K562 (cell line): Measurements from ENCODE around the gene SLC22A6.
"Not testable (repeated sequence)": the region's sequence is repeated elsewhere in the genome, so short reads cannot be mapped to it uniquely, and the experiment has no call there.

Experiments used
- EZH2 ChIP-seq: IDR thresholded peaks from 2 replicates; pipeline ENCODE4 v1.6.1; 2012; ENCODE audit warnings: low read depth, mild to moderate bottlenecking, inconsistent platforms, low read length, borderline replicate concordance
- TAF1 ChIP-seq: IDR thresholded peaks from 2 replicates; pipeline ENCODE4 v1.6.1; 2011; ENCODE audit warnings: mild to moderate bottlenecking, low read length, moderate library complexity; ENCODE audit not compliant: insufficient read depth, control insufficient read depth, severe bottlenecking; ENCODE audit errors: extremely low read depth

- not testable (repeated sequence) for TF ChIP-seq TAF1, EZH2
Observed at GRCh38 chr11:62937528-62937927, 47.2 kb downstream of the SLC22A6 start.
